ENCODE data around the gene CAPG.
"Not testable (repeated sequence)": the region's sequence is repeated elsewhere in the genome, so short reads cannot be mapped to it uniquely, and the experiment has no call there.

Gene CAPG, protein sequence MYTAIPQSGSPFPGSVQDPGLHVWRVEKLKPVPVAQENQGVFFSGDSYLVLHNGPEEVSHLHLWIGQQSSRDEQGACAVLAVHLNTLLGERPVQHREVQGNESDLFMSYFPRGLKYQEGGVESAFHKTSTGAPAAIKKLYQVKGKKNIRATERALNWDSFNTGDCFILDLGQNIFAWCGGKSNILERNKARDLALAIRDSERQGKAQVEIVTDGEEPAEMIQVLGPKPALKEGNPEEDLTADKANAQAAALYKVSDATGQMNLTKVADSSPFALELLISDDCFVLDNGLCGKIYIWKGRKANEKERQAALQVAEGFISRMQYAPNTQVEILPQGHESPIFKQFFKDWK

DNA sequence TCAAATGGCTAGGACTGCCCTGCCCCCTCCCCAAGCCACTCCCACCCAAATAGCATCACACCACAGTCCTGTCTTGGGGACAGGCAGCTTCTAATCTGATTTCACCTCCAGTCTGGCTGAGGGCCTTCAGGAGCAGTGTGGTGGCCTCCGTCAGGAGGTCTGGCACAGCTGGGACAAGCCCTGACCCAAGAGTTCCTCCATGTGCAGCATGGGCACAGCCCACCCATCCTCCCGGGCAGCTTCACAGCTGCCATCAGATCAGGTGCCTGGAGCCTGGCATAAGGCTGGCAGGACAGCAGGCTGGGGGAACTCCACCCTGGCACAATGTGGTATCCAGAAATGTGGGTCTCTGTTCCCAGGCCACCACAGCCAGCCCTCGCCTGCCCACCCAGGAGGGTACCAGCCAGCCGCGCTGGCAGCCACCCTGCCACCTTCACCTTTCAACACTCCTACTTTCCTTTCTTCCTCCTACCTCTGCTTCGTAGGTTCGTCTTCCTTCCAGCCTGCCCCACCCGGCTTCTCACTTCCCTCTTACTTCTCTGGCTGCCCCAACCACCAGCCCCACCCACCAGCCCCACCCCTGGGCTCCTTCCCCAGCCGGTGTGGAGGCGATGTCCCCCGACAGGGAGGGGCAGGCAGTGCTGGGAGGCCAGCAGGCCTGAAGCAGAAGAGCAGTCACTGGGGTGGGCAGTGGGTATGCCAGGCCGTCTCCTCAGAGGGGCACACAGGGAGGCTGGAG, at the start of gene CAPG:
Gene CAPG, minus strand, starts transcription at position 522 of the 739 bp plus-strand sequence. CDS start 8,221 bp downstream, outside the sequence.
- no peak for DNase-seq

DNA sequence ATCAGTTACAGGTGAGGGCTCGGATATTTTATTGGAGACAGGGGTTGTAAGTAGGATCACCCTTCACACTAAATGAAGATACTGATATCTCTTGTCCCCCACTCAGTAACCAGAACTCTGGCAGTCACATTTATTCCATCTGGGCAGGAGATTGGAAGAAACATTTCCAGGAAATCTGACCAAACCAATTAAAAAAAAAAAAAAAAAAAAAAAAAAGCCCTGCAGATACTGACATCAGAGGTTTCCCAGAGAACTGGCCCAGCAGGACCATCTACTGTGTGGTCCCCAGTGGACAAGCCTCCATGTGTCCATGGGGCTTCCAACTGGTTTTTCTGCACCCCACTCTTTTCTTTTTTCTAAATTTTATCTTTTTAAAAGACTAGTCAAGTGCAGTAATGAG, 49.6 kb upstream of the CAPG start:
- no peak for DNase-seq

DNA sequence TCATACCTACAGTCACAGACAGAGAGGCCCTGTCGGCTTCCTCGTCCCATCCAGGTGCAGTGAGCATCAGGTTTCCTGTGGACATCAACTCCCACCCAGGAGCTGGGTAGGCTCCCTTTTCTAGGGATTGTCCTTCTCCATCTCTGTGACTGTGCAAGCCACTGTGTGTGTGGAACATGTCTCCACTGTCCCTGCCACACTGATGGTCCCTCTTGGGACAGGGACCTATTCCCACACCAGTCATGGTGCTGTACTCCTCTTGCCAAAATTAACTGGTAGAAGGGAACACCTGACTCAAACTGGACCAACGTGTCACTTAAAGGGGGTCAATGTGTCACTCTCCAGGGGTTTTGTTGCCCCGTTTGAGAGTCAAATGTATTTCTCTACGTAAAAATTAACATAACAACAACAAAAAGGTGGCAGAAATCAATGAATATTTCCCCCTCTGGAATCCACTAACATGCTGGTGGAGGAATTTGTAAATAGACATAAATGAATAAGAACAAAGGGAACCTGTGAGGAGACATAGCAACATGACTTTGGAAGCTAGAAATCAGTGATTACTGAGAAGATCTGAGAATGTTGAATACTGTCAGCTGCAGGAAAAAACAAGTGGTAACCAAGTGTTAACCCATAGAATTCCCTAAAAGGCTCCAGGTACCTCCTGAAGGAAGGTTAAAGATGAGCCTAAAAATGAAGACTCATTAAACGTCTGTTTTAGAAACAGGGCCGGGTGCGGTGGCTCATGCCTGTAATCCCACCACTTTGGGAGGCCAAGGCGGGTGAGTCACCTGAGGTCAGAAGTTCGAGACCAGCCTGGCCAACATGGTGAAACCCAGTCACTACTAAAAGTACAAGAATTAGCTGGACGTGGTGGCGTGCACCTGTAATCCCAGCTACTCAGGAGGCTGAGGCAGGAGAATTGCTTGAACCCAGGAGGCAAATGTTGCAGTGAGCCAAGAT, 48.7 kb upstream of the CAPG start:
- DNase-seq, result no peak

DNA sequence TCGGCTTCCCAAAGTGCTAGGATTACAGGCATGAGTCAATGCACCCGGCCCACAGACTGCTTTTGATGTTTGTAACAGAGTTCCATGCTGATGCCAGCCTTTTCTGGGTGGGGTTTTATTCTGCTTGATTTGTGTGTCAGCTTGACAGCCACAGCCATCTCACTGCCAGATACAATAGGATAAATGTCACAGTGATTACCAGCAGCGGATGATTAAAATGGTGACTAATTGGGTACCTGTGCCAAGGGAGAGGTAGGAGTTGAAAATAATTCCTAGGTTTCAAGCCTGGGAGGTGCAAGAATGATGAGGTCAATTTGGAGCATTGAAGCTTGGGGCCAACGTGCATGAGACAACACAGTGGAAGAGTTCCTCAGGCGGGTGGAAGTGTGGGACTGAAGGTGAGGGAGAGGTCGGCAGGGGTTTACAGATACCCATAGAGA, 47.7 kb upstream of the CAPG start:
- no peak for DNase-seq

DNA sequence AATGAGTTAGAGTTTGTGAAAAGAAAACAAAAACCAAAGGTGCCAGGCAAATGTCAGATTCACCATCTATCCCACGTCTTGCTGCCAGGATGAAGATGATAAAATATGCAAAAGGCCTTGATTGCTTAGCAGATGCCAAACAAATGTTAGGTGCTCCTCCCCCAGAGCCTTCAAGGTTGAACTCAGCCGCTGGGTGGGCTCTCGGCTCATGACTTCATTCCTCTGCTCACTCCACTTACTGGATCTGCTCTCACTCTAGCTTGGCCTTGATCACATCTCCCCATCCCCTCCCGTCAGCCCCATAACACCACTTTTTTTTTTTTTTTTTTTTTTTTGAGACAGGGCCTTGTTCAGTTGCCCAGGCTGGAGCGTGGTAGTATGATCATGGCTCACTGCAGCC, 46.9 kb upstream of the CAPG start:
- no peak for DNase-seq

DNA sequence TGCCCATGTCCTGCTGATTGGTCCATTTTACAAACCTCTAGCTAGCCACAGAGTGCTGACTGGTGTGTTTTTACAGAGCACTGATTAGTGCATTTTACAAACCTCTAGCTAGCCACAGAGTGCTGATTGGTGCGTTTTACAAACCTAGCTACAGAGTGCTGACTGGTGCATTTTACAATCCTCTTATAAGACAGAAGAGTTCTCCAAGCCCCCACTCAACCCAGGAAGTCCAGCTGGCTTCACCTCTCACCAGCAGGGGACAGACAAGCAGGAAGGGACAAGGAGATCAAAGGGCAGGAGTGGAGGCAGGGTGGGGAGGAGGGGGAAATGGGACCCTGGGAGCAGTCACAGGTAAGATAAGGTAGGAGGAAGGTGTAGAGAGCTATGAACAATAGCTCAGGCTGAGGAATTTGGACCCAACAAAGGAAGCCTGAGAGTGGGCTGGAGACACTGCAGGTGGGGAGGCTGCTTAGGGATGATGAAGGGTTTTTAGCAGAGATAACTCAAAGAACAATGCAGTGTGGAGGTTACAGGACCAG, 45.5 kb upstream of the CAPG start:
- DNase-seq, result no peak

DNA sequence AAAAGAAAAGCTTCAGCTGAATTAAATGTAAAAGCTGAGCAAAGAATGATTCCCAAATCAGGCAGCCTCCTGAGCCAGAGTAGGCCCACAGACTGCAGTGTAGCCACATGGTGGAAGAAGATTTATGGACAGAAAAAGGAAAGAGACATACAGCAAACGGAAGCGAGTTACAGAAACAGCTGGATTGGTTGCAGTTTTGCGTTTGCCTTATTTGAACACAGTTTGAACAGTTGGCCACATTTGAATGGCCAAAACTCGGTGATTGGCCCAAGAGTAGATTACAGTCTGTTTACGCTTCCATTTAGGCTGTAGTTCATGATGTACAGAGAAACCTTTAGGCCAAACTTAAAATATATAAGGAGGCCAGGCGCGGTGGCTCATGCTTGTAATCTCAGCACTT, 43.4 kb upstream of the CAPG start:
- no peak for DNase-seq

DNA sequence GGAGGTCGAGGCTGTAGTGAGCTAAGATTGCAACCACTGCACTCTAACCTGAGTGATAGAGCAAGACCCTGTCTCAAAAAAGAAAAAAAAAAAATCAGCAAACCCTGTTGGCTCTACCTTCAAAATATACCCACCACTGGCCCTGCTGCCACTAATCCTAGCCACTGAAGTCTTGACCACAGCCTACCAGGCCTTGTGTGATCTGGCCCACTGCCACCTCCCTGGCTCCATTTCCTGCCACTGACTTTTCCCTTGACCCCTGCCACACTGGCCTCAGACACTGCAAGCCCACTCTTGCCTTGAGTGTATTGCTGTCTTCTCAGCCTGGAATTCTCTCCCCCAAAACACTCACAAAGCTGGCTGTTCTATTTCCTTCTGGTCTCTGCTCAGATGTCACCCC, 42.1 kb upstream of the CAPG start:
- DNase-seq, result no peak

DNA sequence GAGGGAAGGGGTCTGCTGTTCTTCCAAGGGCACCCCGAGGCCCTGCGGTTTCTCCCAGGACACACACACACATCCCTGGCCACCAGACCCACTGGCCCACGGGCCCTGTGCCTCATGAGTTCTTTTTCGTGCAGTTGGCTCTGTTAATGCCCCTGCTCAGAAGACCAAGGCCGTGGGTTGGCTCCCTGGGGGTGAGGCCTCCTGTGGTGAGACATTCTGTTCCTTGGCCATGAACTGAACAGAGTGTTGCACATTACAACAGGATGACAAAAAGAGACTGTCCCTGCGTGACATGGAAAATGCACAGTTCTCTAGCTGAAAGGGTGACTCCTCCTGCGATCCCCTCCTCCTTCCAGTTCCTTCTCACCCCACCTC, 39.0 kb upstream of the CAPG start:
- no peak for DNase-seq

DNA sequence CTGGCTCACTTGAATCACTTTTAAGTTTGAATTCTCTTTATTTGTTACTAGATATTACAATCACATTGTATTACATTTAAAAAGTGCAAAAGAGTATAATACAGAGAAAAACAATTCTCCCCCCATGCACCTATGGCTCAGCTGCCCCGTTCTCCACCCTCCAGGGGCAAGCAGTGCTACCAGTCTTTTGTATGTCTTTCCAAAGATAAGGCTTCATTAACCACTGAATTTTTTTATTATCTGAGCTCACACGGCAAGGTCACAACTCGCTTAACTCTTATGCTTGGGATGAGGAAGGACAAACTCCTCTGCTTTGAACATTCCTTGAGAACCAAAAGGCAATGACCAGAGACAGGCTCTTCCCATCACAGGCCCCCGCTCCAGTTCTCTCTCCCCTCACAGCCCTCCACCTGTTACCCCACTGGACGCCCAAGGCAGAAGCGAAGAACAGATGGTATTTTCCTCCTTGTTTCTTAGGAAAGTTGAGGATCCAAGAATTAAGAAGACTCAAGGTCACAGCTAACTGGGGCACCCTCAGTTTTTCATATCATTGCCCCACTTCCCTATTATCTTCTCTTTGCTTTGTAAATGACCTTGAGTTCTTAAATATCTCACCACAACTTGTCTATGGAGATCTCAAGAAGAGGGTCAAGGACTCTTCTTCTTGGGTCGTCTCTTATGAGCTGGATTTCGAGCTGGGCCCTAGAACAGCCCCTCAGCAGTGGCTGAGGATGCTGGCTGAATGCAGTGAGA, 38.5 kb upstream of the CAPG start:
- DNase-seq, result no peak

DNA sequence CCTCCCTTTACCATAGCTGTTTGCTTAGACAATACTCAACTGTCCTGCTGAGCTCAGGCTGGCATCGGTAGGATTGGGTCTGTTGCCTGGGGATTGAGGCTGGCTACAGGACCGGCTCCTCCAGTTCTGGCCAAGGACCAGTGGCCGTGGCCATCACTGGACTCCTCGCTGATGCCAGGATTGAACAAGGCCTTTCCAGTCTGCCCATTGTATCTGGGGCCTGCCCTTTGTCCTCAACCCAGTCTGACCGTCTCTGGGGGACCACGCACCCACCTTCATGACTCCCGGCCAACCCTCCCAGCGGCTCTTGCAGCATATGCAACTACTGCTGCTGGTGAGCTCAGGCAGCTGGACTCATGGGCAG, 37.0 kb upstream of the CAPG start:
- DNase-seq, result no peak

DNA sequence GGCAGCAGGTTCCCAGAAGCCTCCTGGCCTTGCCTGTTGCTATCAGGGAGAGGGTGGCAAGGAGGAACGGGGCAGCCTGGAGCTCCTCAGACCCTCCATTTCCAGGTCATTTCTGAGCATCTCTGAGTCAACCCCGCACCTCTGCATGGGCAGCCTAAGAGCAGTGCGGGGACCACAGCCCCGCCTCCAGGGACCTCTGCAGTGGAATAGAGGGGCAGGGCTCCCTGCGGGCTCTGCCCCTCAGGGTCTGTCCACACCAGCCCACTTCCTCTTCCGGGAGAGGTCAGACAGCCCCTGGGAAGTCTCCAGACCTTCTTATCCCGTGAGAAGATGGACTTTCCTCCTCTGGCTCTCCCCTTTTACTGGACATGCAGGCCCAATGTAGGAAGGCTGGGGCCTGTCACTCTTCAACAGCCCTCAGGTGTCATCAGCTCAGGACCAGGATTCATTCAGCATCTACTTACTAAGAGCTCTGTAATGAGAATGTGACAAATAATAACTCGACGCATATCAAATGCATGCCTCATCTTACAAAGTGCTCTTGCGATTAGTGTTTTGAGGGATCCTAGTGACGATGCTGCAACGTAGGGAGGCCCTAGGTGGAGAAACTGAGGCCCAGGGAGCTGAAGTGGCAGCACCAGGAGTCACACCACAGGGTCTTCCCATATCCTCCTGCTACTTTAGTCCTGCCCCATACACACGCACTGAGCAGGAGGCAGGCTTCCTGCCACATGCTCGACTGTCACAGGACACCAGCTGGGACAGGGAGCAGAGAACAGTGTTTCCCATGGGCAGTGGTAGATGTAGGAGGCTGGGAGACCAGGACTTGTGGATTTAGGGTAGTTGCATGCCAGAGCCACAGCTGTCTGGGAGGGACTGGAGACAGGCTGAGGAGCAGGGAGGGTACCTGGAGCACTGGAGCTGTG, 36.4 kb upstream of the CAPG start:
- no peak for DNase-seq

DNA sequence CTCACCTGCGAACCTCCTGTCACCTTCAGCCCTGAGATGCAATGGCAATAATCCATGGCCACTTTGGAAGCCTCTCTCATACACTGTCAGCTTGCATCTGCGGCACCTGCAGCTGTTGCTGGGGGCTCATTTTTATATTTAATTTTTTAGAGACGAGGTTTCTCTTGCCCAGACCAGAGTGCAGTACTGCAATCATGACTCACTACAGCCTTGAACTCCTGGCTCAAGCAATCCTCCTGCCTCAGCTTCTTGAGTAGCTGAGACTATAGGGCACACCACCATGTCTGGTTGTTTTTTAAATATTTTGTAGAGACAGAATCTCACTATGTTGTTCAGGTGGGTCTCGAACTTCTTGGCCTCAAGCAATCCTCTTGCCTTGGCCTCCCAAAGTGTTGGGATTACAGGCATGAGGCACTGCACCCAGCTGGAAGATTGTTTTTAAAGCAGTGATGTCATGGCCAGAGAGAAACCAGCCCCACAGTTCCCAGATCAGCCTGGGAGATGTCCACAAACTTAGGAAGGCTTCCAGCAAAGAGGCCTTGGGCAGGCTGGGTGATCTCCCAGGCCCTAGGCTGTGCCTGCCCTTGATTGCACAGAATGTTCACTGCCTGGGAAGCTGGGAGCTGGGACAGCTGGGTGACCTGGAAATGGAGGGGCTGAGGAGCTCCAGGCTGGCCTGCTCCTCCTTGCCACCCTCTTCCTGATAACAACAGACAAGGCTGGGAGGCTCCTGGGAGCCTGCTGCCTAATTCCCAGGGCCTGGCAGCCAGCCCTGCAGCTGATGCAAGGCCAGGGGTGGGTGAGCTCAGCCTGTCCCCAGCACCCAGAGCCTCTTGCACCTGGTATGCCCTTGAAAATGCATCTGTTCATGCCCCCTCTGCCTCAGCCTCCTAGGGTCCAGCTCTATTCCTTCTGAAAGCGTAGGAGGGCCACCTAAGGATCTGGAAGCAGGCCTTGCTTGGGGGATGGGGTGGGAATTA, 35.4 kb upstream of the CAPG start:
- peak; percentile 47 for DNase-seq

DNA sequence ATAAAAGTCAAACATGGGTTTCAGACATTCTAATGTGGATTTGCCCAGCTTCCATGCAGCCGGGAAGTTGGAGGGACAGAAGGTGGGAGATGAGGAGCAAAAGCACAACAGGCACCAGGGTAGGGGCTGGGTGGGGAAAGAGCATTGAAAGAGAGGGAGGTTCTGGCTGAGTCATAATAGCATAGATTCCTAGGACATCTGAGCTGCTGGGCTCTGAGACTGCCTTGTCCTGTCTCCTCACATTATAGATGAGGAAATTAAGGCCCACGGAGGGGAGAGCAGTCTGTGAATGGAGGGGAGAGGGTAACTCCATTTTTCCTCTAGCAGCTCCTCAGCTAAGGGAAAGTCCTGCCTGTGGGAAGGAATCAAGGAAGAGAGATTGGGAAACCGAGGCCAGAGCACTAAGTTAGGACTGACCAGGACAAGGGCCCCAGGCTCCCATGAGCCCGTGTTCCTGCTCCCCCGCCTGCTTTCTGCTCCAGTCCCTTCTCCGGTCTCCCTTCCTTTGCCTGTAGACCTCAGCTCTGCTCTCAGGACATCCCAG, 34.5 kb upstream of the CAPG start:
- no peak for DNase-seq

DNA sequence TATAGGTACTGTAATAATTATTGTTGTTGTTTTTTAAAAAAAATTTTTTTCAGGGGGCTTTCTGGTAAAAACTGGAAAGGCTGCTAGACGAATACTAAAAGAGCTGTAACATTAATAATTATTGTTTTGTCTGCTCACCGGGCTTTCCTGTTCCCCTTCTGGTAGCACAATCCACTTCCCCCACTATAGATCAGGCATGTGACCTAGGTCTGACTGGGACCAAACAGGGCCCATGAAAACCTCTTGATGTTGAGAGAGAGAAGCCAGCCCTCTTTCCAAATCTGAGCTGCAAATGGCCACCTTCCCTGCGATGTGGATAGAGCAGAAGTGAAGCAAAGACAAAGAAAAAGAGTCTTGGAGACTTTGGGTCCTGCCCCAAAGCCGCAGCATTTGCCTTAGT, 31.7 kb upstream of the CAPG start:
- DNase-seq, result no peak

DNA sequence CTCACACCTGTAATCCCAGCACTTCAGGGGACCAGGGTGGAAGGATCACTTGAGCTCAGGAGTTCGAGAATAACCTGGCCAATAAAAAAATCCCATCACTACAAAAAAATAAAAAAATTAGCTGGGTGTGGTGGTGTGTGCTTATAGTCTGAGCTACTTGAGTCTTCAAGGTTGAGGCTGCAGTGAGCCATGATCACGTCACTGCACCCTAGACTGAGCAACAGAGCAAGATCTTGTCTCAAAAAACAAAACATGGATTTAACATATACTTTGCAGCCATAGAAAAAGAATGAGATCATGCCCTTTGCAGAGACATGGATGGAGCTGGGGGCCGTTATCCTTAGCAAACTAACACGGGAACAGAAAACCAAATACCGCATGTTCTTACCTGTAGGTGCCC, 30.6 kb upstream of the CAPG start:
- no peak for DNase-seq

DNA sequence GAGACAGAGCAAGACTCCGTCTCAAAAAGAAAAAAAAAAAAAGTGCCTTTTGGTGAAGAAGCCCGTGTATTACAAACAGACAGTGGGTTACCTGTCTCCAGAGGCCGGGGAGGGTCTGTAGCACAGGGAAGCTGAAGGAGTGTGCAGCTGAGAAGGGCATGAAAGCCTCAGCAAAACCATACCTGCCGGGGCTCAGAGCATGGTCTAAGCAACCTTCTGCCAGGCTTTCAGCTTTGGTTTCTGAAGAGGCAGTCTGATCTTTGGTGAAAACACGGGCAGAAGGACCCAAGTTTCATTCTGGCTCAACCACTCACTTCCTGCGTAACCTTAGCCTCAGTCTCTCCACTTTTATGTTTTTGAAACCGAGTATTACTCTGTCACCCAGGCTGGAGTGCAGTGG, 29.8 kb upstream of the CAPG start:
- DNase-seq, result no peak

DNA sequence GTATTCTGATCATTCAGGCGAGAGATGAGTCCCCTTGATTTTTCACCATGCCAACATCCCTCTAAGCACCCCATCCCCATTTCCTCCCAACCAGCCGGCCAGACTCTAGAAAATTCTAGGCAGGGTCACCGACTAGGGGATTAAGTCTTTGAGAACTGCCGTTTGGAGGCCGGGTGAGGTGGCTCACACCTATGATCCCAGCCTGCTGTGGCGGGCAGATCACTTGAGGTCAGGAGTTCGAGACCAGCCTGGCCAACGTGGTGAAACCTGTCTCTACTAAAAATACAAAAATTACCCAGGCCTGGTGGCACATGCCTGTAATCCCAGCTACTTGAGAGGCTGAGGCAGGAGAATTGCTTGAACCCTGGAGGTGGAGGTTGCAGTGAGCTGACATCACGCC, 29.4 kb upstream of the CAPG start:
- DNase-seq, result not testable (repeated sequence)

DNA sequence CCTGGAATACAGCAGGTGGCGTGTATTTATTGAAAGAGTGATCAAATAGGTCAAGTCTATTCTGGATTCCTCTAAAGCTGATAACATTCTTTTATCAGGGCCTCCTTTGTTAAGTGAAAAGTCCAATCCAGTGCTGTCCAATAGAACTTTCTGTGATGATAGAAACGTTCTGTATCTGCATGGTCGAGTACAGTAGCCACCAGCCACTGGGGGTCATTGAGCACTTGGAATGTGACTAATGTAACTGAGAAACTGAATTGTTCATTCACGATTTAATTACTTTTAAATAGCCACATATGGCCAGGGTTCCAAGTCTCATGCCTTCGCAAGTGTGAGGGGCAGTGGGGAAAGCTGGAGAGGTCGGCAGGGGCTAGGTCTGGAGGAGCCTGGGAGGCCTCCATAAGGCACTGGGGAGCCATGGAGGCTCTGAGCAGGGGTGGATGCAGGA, 28.9 kb upstream of the CAPG start:
- no peak for DNase-seq

All from NCI-H2107 (cell line).